Endodermal cell (in vitro differentiated cells): Measurements from ENCODE around the gene ZBTB40. TPM values are rescaled to one million over a fixed set of nuclear protein-coding genes. Genes with fewer than 3 reads are reported as not detected.

ENCODE experiments used
- DNase-seq: peaks from one replicate; pipeline ENCODE4 v3.0.0-alpha.2; 2017
- H3K27ac ChIP-seq: 2 replicates; pipeline ENCODE4 v1.5.1; 2013; ENCODE audit warnings: mild to moderate bottlenecking, low read depth, low read length, moderate library complexity
- H3K27me3 ChIP-seq: 2 replicates; pipeline ENCODE4 v1.6.1; 2013; ENCODE audit warnings: mild to moderate bottlenecking, low read length, moderate library complexity; ENCODE audit not compliant: insufficient read depth, control insufficient read depth, poor library complexity, severe bottlenecking
- H3K36me3 ChIP-seq: 2 replicates; pipeline ENCODE4 v1.7.0; 2013; ENCODE audit warnings: mild to moderate bottlenecking, low read length, moderate library complexity; ENCODE audit not compliant: control insufficient read depth, insufficient read depth
- H3K4me1 ChIP-seq: one replicate; pipeline ENCODE4 v1.7.0; 2013; ENCODE audit warnings: low read length; ENCODE audit not compliant: control insufficient read depth, insufficient read depth
- H3K4me3 ChIP-seq: 2 replicates; pipeline ENCODE4 v1.5.1; 2013; ENCODE audit warnings: mild to moderate bottlenecking, low read length, moderate library complexity
- H3K9ac ChIP-seq: 2 replicates; pipeline ENCODE4 v1.6.1; 2013; ENCODE audit warnings: mild to moderate bottlenecking, low read length, moderate library complexity; ENCODE audit not compliant: poor library complexity, severe bottlenecking; ENCODE audit errors: extremely low read depth
- H3K9me3 ChIP-seq: 2 replicates; pipeline ENCODE4 v1.6.1; 2013; ENCODE audit warnings: mild to moderate bottlenecking, low read length, moderate library complexity; ENCODE audit not compliant: control insufficient read depth
- H3K27ac Mint-ChIP-seq: 2 replicates; pipeline ENCODE4 v1.8.0; 2020; ENCODE audit warnings: mixed read lengths
- H3K27me3 Mint-ChIP-seq: 2 replicates; pipeline ENCODE4 v1.8.0; 2021; ENCODE audit warnings: mild to moderate bottlenecking, mixed read lengths; ENCODE audit not compliant: insufficient read depth
- H3K36me3 Mint-ChIP-seq: 2 replicates; pipeline ENCODE4 v1.8.0; 2020; ENCODE audit warnings: low read depth, mixed read lengths
- H3K4me1 Mint-ChIP-seq: 2 replicates; pipeline ENCODE4 v1.8.0; 2020; ENCODE audit warnings: mixed read lengths
- H3K4me3 Mint-ChIP-seq: 2 replicates; pipeline ENCODE4 v1.8.0; 2020; ENCODE audit warnings: mild to moderate bottlenecking, moderate library complexity, mixed read lengths
- H3K9me3 Mint-ChIP-seq: 2 replicates; pipeline ENCODE4 v1.8.0; 2020; ENCODE audit warnings: mild to moderate bottlenecking, mixed read lengths
- WGBS, 2 experiments: methylation state at CpG; one replicate each; pipeline versions ENCODE4 v1.1.5 to v1.1.7; 2013; ENCODE audit warnings: missing lambda C conversion rate in 2 of 2, mixed read lengths in 1 of 2; ENCODE audit not compliant: insufficient coverage in 1 of 2, insufficient read length in 1 of 2; 5-methylcytosine and 5-hydroxymethylcytosine counted together
- total RNA-seq, 2 donors: library from RNA; stranded (reverse); fragmentation: NEBNext Ultra II Directional in 1 of 2; extraction: Animal tissue kit (Norgen Biotek cat#: 25700) in 1 of 2; gene quantifications; 2 replicates in 1 of 2; 3 replicates in 1 of 2; pipeline ENCODE4 v1.2.1, GENCODE V29; 2021
- TF ChIP-seq, protein P1 (sequence below): fragments of 200-600 bp; sonication (generic); conservative IDR thresholded peaks from 2 replicates; pipeline ENCODE4 v1.5.0; 2021; ENCODE audit warnings: antibody characterized with exemption, mild to moderate bottlenecking

ZBTB40 gene
- total RNA-seq, 2 donors from 2014 or later: 18.5 to 29.7 TPM

DNA sequence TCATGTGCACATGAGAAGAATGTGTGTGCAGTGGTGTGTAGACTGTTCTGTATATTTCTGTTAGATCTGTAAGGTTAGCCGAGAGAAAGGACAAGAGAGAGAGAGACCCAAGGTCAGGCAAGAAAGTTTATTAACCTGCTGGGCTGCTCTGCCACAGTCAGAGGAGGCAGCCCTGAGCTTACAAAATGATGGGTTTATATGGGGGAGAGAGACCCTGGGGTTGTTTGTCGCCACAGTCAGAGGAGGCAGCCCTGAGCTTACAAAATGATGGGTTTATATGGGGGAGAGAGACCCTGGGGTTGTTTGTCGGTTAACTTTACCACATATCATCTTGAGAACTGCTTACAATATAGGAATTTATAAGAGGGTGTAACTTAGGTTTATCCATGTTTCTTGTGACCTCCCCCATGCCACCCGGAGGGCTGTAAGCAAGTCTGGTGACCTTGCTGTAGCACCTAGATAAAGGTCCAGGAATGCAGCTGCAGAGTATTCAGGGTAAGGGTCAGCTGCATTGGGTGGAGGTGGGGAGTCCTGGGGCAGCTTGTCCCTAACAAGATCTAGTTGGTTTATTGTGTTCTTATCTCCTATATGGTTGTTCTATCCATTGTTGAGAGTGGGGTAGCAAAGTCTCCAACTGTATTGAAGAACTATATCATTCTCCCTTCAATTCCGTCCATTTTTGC, 9.3 kb upstream of the ZBTB40 start:
- H3K27me3 Mint-ChIP-seq: no peaks in the 10 kb centered on the region
- peak; percentile 84 for DNase-seq
- peaks cover 4% of the 10 kb centered on the region for H3K4me1 ChIP-seq
- H3K27ac Mint-ChIP-seq: peak overlapping the region; percentile 92
- WGBS, 2 experiments: 14 to 43% methylated on average over 1 to 3 of the region's 5 CpGs
- no peak overlapping the region for H3K27ac ChIP-seq
- H3K4me1 Mint-ChIP-seq: peaks cover 25% of the 10 kb centered on the region
- H3K9me3 ChIP-seq: peaks cover 55% of the 10 kb centered on the region
- TF ChIP-seq, protein P1, sequence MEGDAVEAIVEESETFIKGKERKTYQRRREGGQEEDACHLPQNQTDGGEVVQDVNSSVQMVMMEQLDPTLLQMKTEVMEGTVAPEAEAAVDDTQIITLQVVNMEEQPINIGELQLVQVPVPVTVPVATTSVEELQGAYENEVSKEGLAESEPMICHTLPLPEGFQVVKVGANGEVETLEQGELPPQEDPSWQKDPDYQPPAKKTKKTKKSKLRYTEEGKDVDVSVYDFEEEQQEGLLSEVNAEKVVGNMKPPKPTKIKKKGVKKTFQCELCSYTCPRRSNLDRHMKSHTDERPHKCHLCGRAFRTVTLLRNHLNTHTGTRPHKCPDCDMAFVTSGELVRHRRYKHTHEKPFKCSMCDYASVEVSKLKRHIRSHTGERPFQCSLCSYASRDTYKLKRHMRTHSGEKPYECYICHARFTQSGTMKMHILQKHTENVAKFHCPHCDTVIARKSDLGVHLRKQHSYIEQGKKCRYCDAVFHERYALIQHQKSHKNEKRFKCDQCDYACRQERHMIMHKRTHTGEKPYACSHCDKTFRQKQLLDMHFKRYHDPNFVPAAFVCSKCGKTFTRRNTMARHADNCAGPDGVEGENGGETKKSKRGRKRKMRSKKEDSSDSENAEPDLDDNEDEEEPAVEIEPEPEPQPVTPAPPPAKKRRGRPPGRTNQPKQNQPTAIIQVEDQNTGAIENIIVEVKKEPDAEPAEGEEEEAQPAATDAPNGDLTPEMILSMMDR: peak; percentile 18
- peak overlapping the region; percentile 30 for H3K4me3 Mint-ChIP-seq
- peaks cover 56% of the 10 kb centered on the region for H3K9me3 Mint-ChIP-seq
- H3K27me3 ChIP-seq: no peaks in the 10 kb centered on the region
- no peaks in the 10 kb centered on the region for H3K36me3 ChIP-seq
- peak overlapping the region; percentile 42 for H3K9ac ChIP-seq
- peak overlapping the region; percentile 42 for H3K4me3 ChIP-seq
- H3K36me3 Mint-ChIP-seq: peaks cover 38% of the 10 kb centered on the region

DNA sequence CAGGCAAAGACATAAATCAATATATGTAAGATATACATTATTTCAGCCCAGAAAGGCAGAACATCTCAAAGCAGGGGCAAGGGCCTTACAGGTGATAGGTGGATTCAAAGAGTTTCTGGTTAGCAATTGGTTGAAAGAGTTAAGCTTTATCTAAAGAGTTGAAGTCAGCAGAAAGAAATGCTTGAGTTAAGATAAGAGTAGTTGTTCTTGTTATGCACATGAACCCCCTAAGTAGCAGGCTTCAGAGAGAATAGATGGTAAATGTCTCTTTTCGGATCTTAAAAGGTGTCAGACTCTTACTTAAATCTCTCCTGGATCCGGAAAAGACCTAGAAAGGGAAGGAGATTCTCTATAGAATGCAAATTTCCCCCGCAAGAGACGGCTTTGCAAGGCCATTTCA, 8.3 kb upstream of the ZBTB40 start:
- Histone ChIP-seq H3K4me3 (peak overlapping the region; percentile 42), H3K9ac (peak overlapping the region; percentile 42), H3K36me3 (no peaks in the 10 kb centered on the region), H3K27me3 (no peaks in the 10 kb centered on the region), H3K4me1 (peaks cover 4% of the 10 kb centered on the region), H3K27ac (no peak overlapping the region), H3K9me3 (peaks cover 48% of the 10 kb centered on the region)
- Mint-ChIP-seq H3K27ac (peak overlapping the region; percentile 92), H3K36me3 (peaks cover 33% of the 10 kb centered on the region), H3K4me1 (peaks cover 29% of the 10 kb centered on the region), H3K27me3 (no peaks in the 10 kb centered on the region), H3K4me3 (no peak overlapping the region), H3K9me3 (peaks cover 51% of the 10 kb centered on the region)
- WGBS, 2 experiments: 15 to 33% methylated on average over 4 of the region's 4 CpGs
- DNase-seq: no peak
- TF ChIP-seq, protein P1: no peak

DNA sequence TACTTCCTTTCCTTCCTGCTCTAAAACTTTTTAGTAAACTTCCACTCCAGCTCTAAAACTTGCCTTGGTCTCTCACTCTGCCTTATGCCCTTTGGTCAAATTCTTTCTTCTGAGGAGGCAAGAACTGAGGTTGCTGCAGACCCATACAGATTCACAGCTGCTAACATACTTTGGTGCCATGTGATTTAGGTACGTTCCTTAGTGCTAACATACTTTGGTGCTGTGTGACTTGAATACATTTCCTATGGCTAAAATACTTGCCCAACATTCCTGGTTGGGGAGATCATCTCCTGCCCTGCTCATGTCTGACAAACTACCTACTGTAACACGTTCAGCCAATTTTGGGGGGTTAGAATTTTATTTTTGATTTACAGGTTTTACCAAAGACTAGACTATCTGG, 6.8 kb upstream of the ZBTB40 start:
- peaks cover 22% of the 10 kb centered on the region for H3K36me3 Mint-ChIP-seq
- no peak overlapping the region for H3K4me3 Mint-ChIP-seq
- Histone ChIP-seq H3K27me3 (no peaks in the 10 kb centered on the region), H3K9me3 (peaks cover 35% of the 10 kb centered on the region), H3K36me3 (no peaks in the 10 kb centered on the region), H3K4me1 (peaks cover 4% of the 10 kb centered on the region), H3K9ac (no peak overlapping the region), H3K4me3 (peak overlapping the region; percentile 48), H3K27ac (no peak overlapping the region)
- no peaks in the 10 kb centered on the region for H3K27me3 Mint-ChIP-seq
- DNase-seq: no peak
- WGBS, 2 experiments: 95 to 100% methylated on average over 1 to 2 of the region's 2 CpGs
- peaks cover 29% of the 10 kb centered on the region for H3K4me1 Mint-ChIP-seq
- TF ChIP-seq, protein P1: no peak
- H3K9me3 Mint-ChIP-seq: peaks cover 38% of the 10 kb centered on the region
- H3K27ac Mint-ChIP-seq: no peak overlapping the region
